IMR-90 (cell line): ENCODE measurements around the gene BNIP3. TPM values are rescaled to one million over a fixed set of nuclear protein-coding genes. Genes with fewer than 3 reads are reported as not detected.

Source experiments
- ATAC-seq: fragments of 200-7000 bp; cut with Tn5 transposase; 2 replicates; pipeline ENCODE4 v1.9.1; 2020; ENCODE audit warnings: low read depth, mild to moderate bottlenecking, moderate library complexity
- BruUV-seq: library from RNA; stranded (reverse); fragments of 400-500 nt; replicated peaks from 2 replicates; lab custom pipeline; 2021; lab: Mats Ljungman, UMichigan
- CTCF ChIA-PET: fragments of 300-600 bp; formaldehyde crosslinking; extraction: SDS; loops from one replicate; lab custom pipeline; 2021; ENCODE audit warnings: antibody characterized with exemption; lab: Yijun Ruan, JAX
- POLR2A ChIA-PET: fragments of 300-600 bp; sonication (Branson Sonifier 250); formaldehyde crosslinking; loops from one replicate; lab custom pipeline; 2022; ENCODE audit warnings: antibody characterized with exemption; ENCODE audit not compliant: unreplicated experiment; lab: Charles Lee
- DNase-seq: peaks from one replicate; pipeline ENCODE4 v3.0.0; 2013
- H2AFZ ChIP-seq: replicated peaks from 2 replicates; pipeline ENCODE3; 2013; ENCODE audit warnings: low read length, mild to moderate bottlenecking; ENCODE audit not compliant: poor library complexity
- H2AK5ac ChIP-seq: 2 replicates; pipeline ENCODE4 v1.6.1; 2013; ENCODE audit warnings: low read depth, low read length, inconsistent platforms
- H2AK9ac ChIP-seq: replicated peaks from 2 replicates; pipeline ENCODE3; 2013; ENCODE audit warnings: mild to moderate bottlenecking, low read depth, low read length, moderate library complexity; ENCODE audit not compliant: poor library complexity
- H2BK120ac ChIP-seq: 2 replicates; pipeline ENCODE4 v1.6.1; 2013; ENCODE audit warnings: low read depth, low read length, inconsistent platforms
- H2BK15ac ChIP-seq: 3 replicates; pipeline ENCODE4 v1.6.1; 2013; ENCODE audit warnings: low read depth, low read length, inconsistent platforms
- H2BK20ac ChIP-seq: 2 replicates; pipeline ENCODE4 v1.6.1; 2013; ENCODE audit warnings: low read depth, mild to moderate bottlenecking, inconsistent platforms, low read length, moderate library complexity
- H2BK5ac ChIP-seq: 2 replicates; pipeline ENCODE4 v1.6.1; 2013; ENCODE audit warnings: mild to moderate bottlenecking, low read depth, low read length, inconsistent platforms; ENCODE audit not compliant: poor library complexity, severe bottlenecking
- H3K14ac ChIP-seq: replicated peaks from 2 replicates; pipeline ENCODE4 v1.6.1; 2013; ENCODE audit warnings: low read depth, low read length, inconsistent platforms
- H3K18ac ChIP-seq: 2 replicates; pipeline ENCODE4 v1.6.1; 2013; ENCODE audit warnings: low read depth, low read length, control low read depth
- H3K23ac ChIP-seq: 2 replicates; pipeline ENCODE4 v1.6.1; 2013; ENCODE audit warnings: low read depth, low read length, inconsistent platforms
- H3K27ac ChIP-seq: 2 replicates; pipeline ENCODE4 v1.5.1; 2013; ENCODE audit warnings: mild to moderate bottlenecking, control low read depth, low read length; ENCODE audit not compliant: insufficient read depth
- H3K27me3 ChIP-seq: 2 replicates; pipeline ENCODE4 v1.6.1; 2013; ENCODE audit warnings: low read length; ENCODE audit not compliant: control insufficient read depth, insufficient read depth
- H3K36me3 ChIP-seq: 2 replicates; pipeline ENCODE4 v1.6.1; 2013; ENCODE audit warnings: low read length, mixed read lengths; ENCODE audit not compliant: control insufficient read depth, insufficient read depth
- H3K4ac ChIP-seq: 2 replicates; pipeline ENCODE4 v1.6.1; 2013; ENCODE audit warnings: low read depth, low read length, inconsistent platforms
- H3K4me1 ChIP-seq: 2 replicates; pipeline ENCODE4 v1.6.1; 2013; ENCODE audit warnings: low read length, mixed read lengths; ENCODE audit not compliant: control insufficient read depth, insufficient read depth
- H3K4me2 ChIP-seq: 2 replicates; pipeline ENCODE4 v1.6.1; 2013; ENCODE audit warnings: low read depth, mild to moderate bottlenecking, control low read depth, low read length, moderate library complexity
- H3K4me3 ChIP-seq: 2 replicates; pipeline ENCODE4 v1.5.1; 2013; ENCODE audit warnings: low read depth, mild to moderate bottlenecking, control low read depth, low read length, moderate library complexity; ENCODE audit not compliant: insufficient read depth
- H3K56ac ChIP-seq: 2 replicates; pipeline ENCODE4 v1.6.1; 2013; ENCODE audit warnings: low read length, inconsistent platforms; ENCODE audit not compliant: insufficient read depth; ENCODE audit errors: extremely low read depth
- H3K79me1 ChIP-seq, 2 experiments: 2 replicates each; pipeline ENCODE4 v1.6.1; 2013; ENCODE audit warnings: low read length in 2 of 2, inconsistent platforms in 1 of 2, low read depth in 1 of 2
- H3K9ac ChIP-seq: 2 replicates; pipeline ENCODE4 v1.6.1; 2013; ENCODE audit warnings: low read depth, low read length, control low read depth
- H3K9me1 ChIP-seq: 2 replicates; pipeline ENCODE4 v1.6.1; 2013; ENCODE audit warnings: low read length, inconsistent platforms; ENCODE audit not compliant: insufficient read depth
- H3K9me3 ChIP-seq: 2 replicates; pipeline ENCODE4 v1.6.1; 2013; ENCODE audit warnings: low read length; ENCODE audit not compliant: control insufficient read depth, insufficient read depth
- H4K20me1 ChIP-seq: 2 replicates; pipeline ENCODE4 v1.6.1; 2013; ENCODE audit warnings: low read length, inconsistent platforms; ENCODE audit not compliant: insufficient read depth
- H4K5ac ChIP-seq: 2 replicates; pipeline ENCODE4 v1.6.1; 2013; ENCODE audit warnings: mild to moderate bottlenecking, low read depth, low read length, control low read depth
- H4K8ac ChIP-seq, 2 experiments: 2 replicates each; pipeline ENCODE4 v1.6.1; 2013; ENCODE audit warnings: low read depth in 2 of 2, low read length in 2 of 2, control low read depth in 1 of 2, inconsistent platforms in 1 of 2
- H4K91ac ChIP-seq: 2 replicates; pipeline ENCODE4 v1.6.1; 2013; ENCODE audit warnings: low read depth, low read length, inconsistent platforms; ENCODE audit not compliant: insufficient read depth
- MAFK ChIP-seq: IDR thresholded peaks from 2 replicates; pipeline ENCODE4 v1.6.1; 2012; ENCODE audit warnings: low read depth, low read length, improper control_type of control experiment
- MXI1 ChIP-seq: IDR thresholded peaks from 2 replicates; pipeline ENCODE4 v1.6.1; 2012; ENCODE audit warnings: low read depth, mild to moderate bottlenecking, low read length, moderate library complexity, borderline replicate concordance
- WGBS, 2 experiments: methylation state at CpG; one replicate each; pipeline versions ENCODE4 v1.1.5 to v1.1.7; 2013; ENCODE audit warnings: missing lambda C conversion rate in 2 of 2; ENCODE audit not compliant: insufficient read length in 1 of 2; ENCODE audit errors: extremely low coverage in 2 of 2; 5-methylcytosine and 5-hydroxymethylcytosine counted together
- dilution Hi-C: fragments of 300-500 bp; cut with HindIII; formaldehyde crosslinking; loops from one replicate; pipeline ENCODE4 v1.14.3; 2018; ENCODE audit warnings: low sequenced_read_pairs; ENCODE audit not compliant: unreplicated experiment
- in situ Hi-C: fragments of 300-500 bp; cut with MboI; formaldehyde crosslinking; loops from 3 replicates; pipeline ENCODE4 v1.14.3; 2019; ENCODE audit warnings: low sequenced_read_pairs, inconsistent platforms, mixed read lengths
- intact Hi-C: fragments of 100-400 bp; cut with micrococcal nuclease; formaldehyde crosslinking; loops from 2 replicates; pipeline ENCODE4 v1.10.0; 2022
- polyA plus RNA-seq, 3 experiments: library from polyadenylated mRNA; depleted of rRNA; stranded (reverse); fragments of >200 nt; gene quantifications; 2 replicates each; pipeline ENCODE4 v1.2.3, GENCODE V29; 2012; ENCODE audit warnings: low replicate concordance in 1 of 3
- total RNA-seq: library from RNA; depleted of rRNA; stranded (reverse); fragments of >200 nt; gene quantifications from 2 replicates; pipeline ENCODE4 v1.2.3, GENCODE V29; 2012

Gene BNIP3
- total and polyA plus RNA-seq, 2 of the 4 experiments (the other 2 are of a cell fraction) = 134 to 211 TPM

GRCh38 chr10:131972474-131973071, 9.2 kb downstream of the BNIP3 start:
- TF ChIP-seq MXI1 = peak; percentile 20; the same call in 1 of the 2 replicates
- TF ChIP-seq MAFK = no peak
- Histone ChIP-seq H3K18ac (no peak overlapping the region), H3K4me2 (no peak overlapping the region), H3K4ac (no peak overlapping the region), H4K20me1 (peaks cover 91% of the 10 kb centered on the region), H4K8ac (no peak overlapping the region), H4K5ac (no peak overlapping the region), H3K14ac (no peak overlapping the region), H3K9me1 (peaks cover 23% of the 10 kb centered on the region), H2BK15ac (no peak overlapping the region), H2BK120ac (no peak overlapping the region), H3K9me3 (no peaks in the 10 kb centered on the region), H3K9ac (no peak overlapping the region), H2BK20ac (no peak overlapping the region), H3K27me3 (no peaks in the 10 kb centered on the region), H3K4me3 (no peak overlapping the region), H3K36me3 (peaks cover 68% of the 10 kb centered on the region), H3K79me1 (peaks cover 20 to 80% of the 10 kb centered on the region in 2 experiments), H3K56ac (no peak overlapping the region), H2BK5ac (no peak overlapping the region), H3K4me1 (peaks cover 17% of the 10 kb centered on the region), H3K27ac (no peak overlapping the region), H4K91ac (no peak overlapping the region), H2AK9ac (no peak overlapping the region), H2AK5ac (no peak overlapping the region), H2AFZ (no peak overlapping the region), H3K23ac (no peak overlapping the region)
- BruUV-seq = no TSS peak
- 24% methylated on average over 5 of the region's 11 CpGs; no CpG with 5 or more reads in 1 of the 2 experiments for WGBS, 2 experiments
- CTCF ChIA-PET = interaction anchor here (0.7 to 2.6 kb wide), 2 partner anchors 51 to 87 kb away, joined by 3 to 13 read pairs; no protein-coding TSS in a partner anchor
- ATAC-seq (peak; percentile 65), DNase-seq (peak; percentile 36)
- intact Hi-C loops (loop anchor here (2.0 kb wide), 1 partner anchor 50 kb away; no protein-coding TSS in a partner anchor), dilution Hi-C loops (no loop called here), in situ Hi-C loops (no loop called here)
- POLR2A ChIA-PET = no interaction called here
